ENCODE data around the gene LYRM2.

The LYRM2 gene

DNA sequence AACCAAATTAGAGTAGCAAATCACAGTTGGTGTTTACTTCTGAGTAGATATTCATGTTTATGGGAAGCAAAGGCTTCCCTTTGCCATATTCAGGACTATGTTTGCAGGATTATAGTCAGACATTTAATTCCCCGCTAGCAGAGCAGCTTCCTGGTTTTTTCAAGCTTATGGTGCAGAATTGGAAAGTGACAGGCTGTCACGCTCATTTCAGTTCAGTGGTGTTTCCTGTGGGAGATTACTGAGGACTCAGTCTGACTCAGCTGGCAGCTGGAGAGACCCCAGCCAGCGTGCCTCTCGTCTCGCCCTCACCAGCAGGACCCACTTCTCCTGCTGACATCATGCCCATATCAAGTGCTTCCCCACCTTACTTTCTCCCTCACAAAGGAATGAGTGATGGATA lies 85.1 kb downstream of the LYRM2 start:
- Histone ChIP-seq H3K9me3 (ENCODE audit: control insufficient read depth, insufficient read depth, low read depth, low read length) (peaks cover 15% of the 10 kb centered on the region), H3K4me3 (ENCODE audit: low read depth, low read length) (no peak overlapping the region), H3K4me1 (ENCODE audit: control insufficient read depth, insufficient read depth, low read length) (peaks cover 15% of the 10 kb centered on the region), H3K27me3 (ENCODE audit: control insufficient read depth, insufficient read depth, low read length) (no peaks in the 10 kb centered on the region), H3K27ac (ENCODE audit: low read depth, low read length) (no peak overlapping the region), H3K9ac (ENCODE audit: low read length) (no peak overlapping the region), H3K36me3 (ENCODE audit: control insufficient read depth, insufficient read depth, low read length) (no peaks in the 10 kb centered on the region)

- no peaks in the 10 kb centered on the region for H3K27me3 ChIP-seq (ENCODE audit: control insufficient read depth, insufficient read depth, low read length)
- H3K9ac ChIP-seq (ENCODE audit: low read length) = no peak overlapping the region
- H3K4me3 ChIP-seq (ENCODE audit: low read depth, low read length) = no peak overlapping the region
- H3K36me3 ChIP-seq (ENCODE audit: control insufficient read depth, insufficient read depth, low read length) = no peaks in the 10 kb centered on the region
- H3K27ac ChIP-seq (ENCODE audit: low read depth, low read length) = no peak overlapping the region
- no peaks in the 10 kb centered on the region for H3K9me3 ChIP-seq (ENCODE audit: control insufficient read depth, insufficient read depth, low read depth, low read length)
- H3K4me1 ChIP-seq (ENCODE audit: control insufficient read depth, insufficient read depth, low read length) = no peaks in the 10 kb centered on the region
These were observed 91.3 kb downstream of the LYRM2 start for GRCh38 chr6:89547281-89547680.

- Histone ChIP-seq H3K4me1 (ENCODE audit: control insufficient read depth, insufficient read depth, low read length) (no peaks in the 10 kb centered on the region), H3K9me3 (ENCODE audit: control insufficient read depth, insufficient read depth, low read depth, low read length) (no peaks in the 10 kb centered on the region), H3K4me3 (ENCODE audit: low read depth, low read length) (no peak overlapping the region), H3K27me3 (ENCODE audit: control insufficient read depth, insufficient read depth, low read length) (no peaks in the 10 kb centered on the region), H3K9ac (ENCODE audit: low read length) (no peak overlapping the region), H3K27ac (ENCODE audit: low read depth, low read length) (no peak overlapping the region), H3K36me3 (ENCODE audit: control insufficient read depth, insufficient read depth, low read length) (no peaks in the 10 kb centered on the region)
These were observed 95.7 kb downstream of the LYRM2 start for GRCh38 chr6:89542866-89543265.

- Histone ChIP-seq H3K4me1 (ENCODE audit: control insufficient read depth, insufficient read depth, low read length) (no peaks in the 10 kb centered on the region), H3K9me3 (ENCODE audit: control insufficient read depth, insufficient read depth, low read depth, low read length) (no peaks in the 10 kb centered on the region), H3K27ac (ENCODE audit: low read depth, low read length) (no peak overlapping the region), H3K4me3 (ENCODE audit: low read depth, low read length) (no peak overlapping the region), H3K36me3 (ENCODE audit: control insufficient read depth, insufficient read depth, low read length) (no peaks in the 10 kb centered on the region), H3K27me3 (ENCODE audit: control insufficient read depth, insufficient read depth, low read length) (no peaks in the 10 kb centered on the region), H3K9ac (ENCODE audit: low read length) (no peak overlapping the region)
These were observed 96.3 kb downstream of the LYRM2 start for GRCh38 chr6:89542081-89542857.

- Histone ChIP-seq H3K4me1 (ENCODE audit: control insufficient read depth, insufficient read depth, low read length) (no peaks in the 10 kb centered on the region), H3K9ac (ENCODE audit: low read length) (no peak overlapping the region), H3K4me3 (ENCODE audit: low read depth, low read length) (no peak overlapping the region), H3K9me3 (ENCODE audit: control insufficient read depth, insufficient read depth, low read depth, low read length) (no peaks in the 10 kb centered on the region), H3K27ac (ENCODE audit: low read depth, low read length) (no peak overlapping the region), H3K36me3 (ENCODE audit: control insufficient read depth, insufficient read depth, low read length) (no peaks in the 10 kb centered on the region), H3K27me3 (ENCODE audit: control insufficient read depth, insufficient read depth, low read length) (no peaks in the 10 kb centered on the region)
These were observed 98.8 kb downstream of the LYRM2 start for GRCh38 chr6:89539779-89540178.

DNA sequence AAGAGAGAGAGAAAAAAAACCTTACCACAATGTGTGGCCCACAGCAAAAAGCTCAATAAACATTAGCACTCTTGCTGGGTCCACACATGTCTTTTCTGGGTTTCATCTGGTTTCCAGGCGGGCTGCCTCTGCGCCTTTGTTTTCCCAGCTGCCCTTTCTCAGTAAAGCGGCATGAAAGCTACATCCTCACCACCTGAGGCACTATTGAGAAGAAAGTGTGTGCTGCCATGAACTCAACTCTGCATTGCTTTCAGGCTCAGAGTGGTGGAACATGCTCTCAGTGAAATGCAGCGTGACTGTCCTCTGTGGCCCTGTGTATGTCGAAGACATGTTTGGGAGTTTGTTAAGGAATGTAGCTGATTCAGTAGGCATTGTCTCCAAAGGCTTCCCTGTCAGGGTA lies 102.3 kb downstream of the LYRM2 start:
- H3K9me3 ChIP-seq (ENCODE audit: control insufficient read depth, insufficient read depth, low read depth, low read length) = no peaks in the 10 kb centered on the region
- H3K27ac ChIP-seq (ENCODE audit: low read depth, low read length) = no peak overlapping the region
- H3K4me1 ChIP-seq (ENCODE audit: control insufficient read depth, insufficient read depth, low read length) = no peaks in the 10 kb centered on the region
- no peaks in the 10 kb centered on the region for H3K36me3 ChIP-seq (ENCODE audit: control insufficient read depth, insufficient read depth, low read length)
- H3K27me3 ChIP-seq (ENCODE audit: control insufficient read depth, insufficient read depth, low read length) = no peaks in the 10 kb centered on the region
- no peak overlapping the region for H3K9ac ChIP-seq (ENCODE audit: low read length)
- no peak overlapping the region for H3K4me3 ChIP-seq (ENCODE audit: low read depth, low read length)

DNA sequence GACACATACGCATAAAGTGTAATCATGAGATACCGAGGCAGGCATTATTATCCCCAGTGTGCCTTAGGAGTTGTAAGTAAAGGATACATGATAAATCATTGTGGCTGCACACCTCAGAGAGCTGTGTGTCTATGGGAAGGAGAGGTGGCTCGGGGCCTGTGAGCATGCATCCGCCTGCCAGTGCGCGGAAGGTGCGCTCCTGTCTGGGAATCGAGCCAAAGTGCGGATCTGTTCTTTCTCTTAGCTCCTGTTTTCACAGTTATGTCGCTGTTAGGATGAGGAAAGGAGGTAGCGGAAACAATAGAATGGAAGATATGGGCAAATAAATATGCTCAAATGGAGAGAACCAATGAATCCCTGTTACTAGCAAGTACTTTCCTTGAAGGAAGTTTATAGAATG lies 107.6 kb downstream of the LYRM2 start:
- Histone ChIP-seq H3K4me1 (ENCODE audit: control insufficient read depth, insufficient read depth, low read length) (no peaks in the 10 kb centered on the region), H3K36me3 (ENCODE audit: control insufficient read depth, insufficient read depth, low read length) (no peaks in the 10 kb centered on the region), H3K4me3 (ENCODE audit: low read depth, low read length) (no peak overlapping the region), H3K27me3 (ENCODE audit: control insufficient read depth, insufficient read depth, low read length) (no peaks in the 10 kb centered on the region), H3K9me3 (ENCODE audit: control insufficient read depth, insufficient read depth, low read depth, low read length) (no peaks in the 10 kb centered on the region), H3K9ac (ENCODE audit: low read length) (no peak overlapping the region), H3K27ac (ENCODE audit: low read depth, low read length) (no peak overlapping the region)

GRCh38 chr6:89528866-89529265 lies 109.7 kb downstream of the LYRM2 start:
- no peaks in the 10 kb centered on the region for H3K36me3 ChIP-seq (ENCODE audit: control insufficient read depth, insufficient read depth, low read length)
- no peaks in the 10 kb centered on the region for H3K4me1 ChIP-seq (ENCODE audit: control insufficient read depth, insufficient read depth, low read length)
- no peak overlapping the region for H3K4me3 ChIP-seq (ENCODE audit: low read depth, low read length)
- H3K9ac ChIP-seq (ENCODE audit: low read length) = no peak overlapping the region
- no peaks in the 10 kb centered on the region for H3K27me3 ChIP-seq (ENCODE audit: control insufficient read depth, insufficient read depth, low read length)
- no peaks in the 10 kb centered on the region for H3K9me3 ChIP-seq (ENCODE audit: control insufficient read depth, insufficient read depth, low read depth, low read length)
- H3K27ac ChIP-seq (ENCODE audit: low read depth, low read length) = no peak overlapping the region

DNA sequence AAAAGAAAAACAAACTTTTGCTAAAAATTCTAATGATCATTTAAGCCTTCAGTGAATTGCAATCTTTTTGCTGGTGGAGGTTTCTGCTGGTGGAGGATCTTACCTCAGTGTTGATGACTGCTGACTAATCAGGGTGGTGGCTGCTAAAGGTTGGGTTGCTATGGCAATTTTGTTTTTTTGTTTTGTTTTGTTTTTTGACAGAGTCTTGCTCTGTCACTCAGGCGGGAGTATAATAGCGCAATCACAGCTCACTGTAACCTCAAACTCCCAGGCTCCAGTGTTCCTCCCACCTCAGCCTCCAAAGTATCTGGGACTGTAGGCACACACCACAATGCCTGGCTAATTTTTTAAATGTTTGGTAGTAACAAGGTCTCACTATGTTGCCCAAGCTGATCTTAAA lies 110.9 kb downstream of the LYRM2 start:
- no peak overlapping the region for H3K4me3 ChIP-seq (ENCODE audit: low read depth, low read length)
- no peaks in the 10 kb centered on the region for H3K4me1 ChIP-seq (ENCODE audit: control insufficient read depth, insufficient read depth, low read length)
- H3K27me3 ChIP-seq (ENCODE audit: control insufficient read depth, insufficient read depth, low read length) = no peaks in the 10 kb centered on the region
- no peaks in the 10 kb centered on the region for H3K36me3 ChIP-seq (ENCODE audit: control insufficient read depth, insufficient read depth, low read length)
- no peaks in the 10 kb centered on the region for H3K9me3 ChIP-seq (ENCODE audit: control insufficient read depth, insufficient read depth, low read depth, low read length)
- no peak overlapping the region for H3K9ac ChIP-seq (ENCODE audit: low read length)
- no peak overlapping the region for H3K27ac ChIP-seq (ENCODE audit: low read depth, low read length)

DNA sequence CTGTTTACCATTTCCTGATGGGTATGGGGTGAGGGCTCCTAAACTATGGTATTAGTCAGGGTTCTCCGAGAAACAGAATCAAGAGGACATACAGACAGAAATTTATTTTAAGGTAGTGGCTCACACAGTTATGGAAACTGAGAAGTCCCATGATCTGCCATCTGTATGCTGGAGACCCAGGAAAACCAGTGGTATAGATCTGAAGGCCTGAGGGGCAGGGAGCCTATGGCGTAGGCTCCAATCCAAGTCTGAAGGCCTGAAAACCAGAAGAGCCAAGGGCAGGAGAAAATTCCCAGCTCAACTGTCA lies 112.0 kb downstream of the LYRM2 start:
- no peaks in the 10 kb centered on the region for H3K9me3 ChIP-seq (ENCODE audit: control insufficient read depth, insufficient read depth, low read depth, low read length)
- H3K4me1 ChIP-seq (ENCODE audit: control insufficient read depth, insufficient read depth, low read length) = no peaks in the 10 kb centered on the region
- H3K27ac ChIP-seq (ENCODE audit: low read depth, low read length) = no peak overlapping the region
- no peaks in the 10 kb centered on the region for H3K27me3 ChIP-seq (ENCODE audit: control insufficient read depth, insufficient read depth, low read length)
- H3K4me3 ChIP-seq (ENCODE audit: low read depth, low read length) = no peak overlapping the region
- H3K9ac ChIP-seq (ENCODE audit: low read length) = no peak overlapping the region
- no peaks in the 10 kb centered on the region for H3K36me3 ChIP-seq (ENCODE audit: control insufficient read depth, insufficient read depth, low read length)

- no peaks in the 10 kb centered on the region for H3K27me3 ChIP-seq (ENCODE audit: control insufficient read depth, insufficient read depth, low read length)
- H3K4me1 ChIP-seq (ENCODE audit: control insufficient read depth, insufficient read depth, low read length) = no peaks in the 10 kb centered on the region
- no peak overlapping the region for H3K9ac ChIP-seq (ENCODE audit: low read length)
- H3K36me3 ChIP-seq (ENCODE audit: control insufficient read depth, insufficient read depth, low read length) = no peaks in the 10 kb centered on the region
- H3K4me3 ChIP-seq (ENCODE audit: low read depth, low read length) = no peak overlapping the region
- H3K9me3 ChIP-seq (ENCODE audit: control insufficient read depth, insufficient read depth, low read depth, low read length) = no peaks in the 10 kb centered on the region
- H3K27ac ChIP-seq (ENCODE audit: low read depth, low read length) = no peak overlapping the region
These were observed 112.6 kb downstream of the LYRM2 start for GRCh38 chr6:89525786-89526562.

Data from HUES6 (cell line).